ENCODE measurements around the gene LRPAP1. TPM values are rescaled to one million over a fixed set of nuclear protein-coding genes. Genes with fewer than 3 reads are reported as not detected.

Gene LRPAP1
- total and polyA plus RNA-seq, 8 donors: 31.5 to 92.0 (median 52.8) TPM

DNA sequence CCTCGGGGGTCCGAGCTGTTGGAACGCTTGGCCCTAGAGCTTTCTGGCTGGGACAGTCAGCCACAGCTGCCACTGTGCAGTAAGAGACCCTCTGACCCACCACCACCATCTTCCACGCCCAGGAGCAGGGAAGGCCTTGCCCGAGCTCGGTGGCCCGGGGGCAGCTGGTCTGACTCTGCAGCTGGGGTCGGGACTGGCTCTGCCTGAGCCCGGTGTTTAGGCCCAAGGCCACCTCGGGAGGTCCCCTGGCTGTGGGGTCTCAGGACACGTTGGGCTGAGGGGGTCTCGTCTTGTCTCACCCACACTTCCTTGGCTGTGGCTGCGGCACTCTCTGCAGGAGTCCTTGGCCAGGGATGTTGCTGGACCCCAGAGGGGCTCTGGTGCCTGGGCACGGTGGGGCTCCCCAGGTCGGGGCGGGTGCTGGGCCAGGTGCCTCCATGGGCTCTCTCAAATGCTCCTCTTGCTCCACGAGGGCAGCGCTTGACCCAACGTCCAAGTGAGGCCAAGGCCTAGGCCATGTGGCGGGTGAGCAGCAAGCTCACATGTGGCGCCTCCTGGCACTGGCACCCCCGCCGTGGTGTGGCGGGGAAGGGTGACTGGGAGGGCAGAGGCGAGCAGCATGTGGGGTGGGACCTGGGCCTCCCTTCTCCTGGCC lies 46.2 kb downstream of the LRPAP1 start:
- intact Hi-C loops (cut with DNase I; ENCODE audit: low total_unique reads): no loop called here
- no peaks in the 10 kb centered on the region for H3K9me3 ChIP-seq
- no peaks in the 10 kb centered on the region for H3K36me3 ChIP-seq
- H3K4me3 ChIP-seq: peak overlapping the region in 1 of 4 donors; percentile 37
- TF ChIP-seq POLR2AphosphoS5 (IDR thresholded peaks at IDR 0.05) (no peak), POLR2A (IDR thresholded peaks at IDR 0.05) (no peak), EP300 (IDR thresholded peaks at IDR 0.05) (no peak)
- TF ChIP-seq, protein P1, sequence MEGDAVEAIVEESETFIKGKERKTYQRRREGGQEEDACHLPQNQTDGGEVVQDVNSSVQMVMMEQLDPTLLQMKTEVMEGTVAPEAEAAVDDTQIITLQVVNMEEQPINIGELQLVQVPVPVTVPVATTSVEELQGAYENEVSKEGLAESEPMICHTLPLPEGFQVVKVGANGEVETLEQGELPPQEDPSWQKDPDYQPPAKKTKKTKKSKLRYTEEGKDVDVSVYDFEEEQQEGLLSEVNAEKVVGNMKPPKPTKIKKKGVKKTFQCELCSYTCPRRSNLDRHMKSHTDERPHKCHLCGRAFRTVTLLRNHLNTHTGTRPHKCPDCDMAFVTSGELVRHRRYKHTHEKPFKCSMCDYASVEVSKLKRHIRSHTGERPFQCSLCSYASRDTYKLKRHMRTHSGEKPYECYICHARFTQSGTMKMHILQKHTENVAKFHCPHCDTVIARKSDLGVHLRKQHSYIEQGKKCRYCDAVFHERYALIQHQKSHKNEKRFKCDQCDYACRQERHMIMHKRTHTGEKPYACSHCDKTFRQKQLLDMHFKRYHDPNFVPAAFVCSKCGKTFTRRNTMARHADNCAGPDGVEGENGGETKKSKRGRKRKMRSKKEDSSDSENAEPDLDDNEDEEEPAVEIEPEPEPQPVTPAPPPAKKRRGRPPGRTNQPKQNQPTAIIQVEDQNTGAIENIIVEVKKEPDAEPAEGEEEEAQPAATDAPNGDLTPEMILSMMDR (IDR thresholded peaks at IDR 0.05): no peak
- no peak for DNase-seq
- 75 to 83% (median 82%) methylated on average over 14 to 25 of the region's 25 CpGs for WGBS, 5 donors
- H3K4me1 ChIP-seq: peaks cover 39 to 49% (median 46%) of the 10 kb centered on the region in 4 donors
- H3K27me3 ChIP-seq: peaks cover 0 to 80% (median 21%) of the 10 kb centered on the region in 3 donors
- H3K27ac ChIP-seq: no peak overlapping the region

DNA sequence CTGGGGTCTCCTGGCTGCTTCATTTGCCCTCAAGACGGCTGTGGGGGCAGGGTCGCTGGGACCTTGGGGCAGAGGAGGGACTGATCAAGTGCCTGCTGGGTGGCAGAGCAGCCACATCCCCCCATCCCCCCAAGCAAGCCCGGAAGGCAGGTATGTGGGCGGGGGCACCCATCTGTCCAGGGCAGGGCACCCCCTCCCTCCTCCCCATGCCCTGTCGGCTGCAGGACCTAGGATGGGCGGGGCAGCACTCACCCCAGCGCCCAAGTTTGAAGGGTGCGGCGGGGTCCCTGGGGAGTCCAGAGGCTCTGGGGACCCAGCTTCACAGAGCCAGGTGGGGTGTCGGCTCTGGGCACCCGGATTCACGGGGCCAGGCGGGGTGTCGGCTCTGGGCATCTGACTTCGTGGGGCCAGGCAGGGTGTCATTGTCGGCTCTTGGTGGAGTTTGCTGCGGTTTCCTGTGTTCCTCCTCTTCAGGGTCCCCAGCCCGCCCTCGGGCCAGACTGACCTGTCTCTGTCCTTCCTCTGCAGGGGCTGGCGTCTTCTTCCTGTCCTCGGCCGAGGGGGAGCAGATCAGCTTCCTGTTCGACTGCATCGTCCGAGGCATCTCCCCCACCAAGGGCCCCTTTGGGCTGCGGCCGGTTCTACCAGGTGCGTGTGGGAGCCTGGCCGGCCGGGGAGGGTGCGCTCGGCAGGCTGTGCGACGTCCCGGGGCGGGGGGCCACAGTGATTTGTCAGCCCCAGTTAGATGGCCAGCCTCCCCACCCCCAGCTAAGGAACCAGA lies 47.0 kb downstream of the LRPAP1 start:
- Histone ChIP-seq H3K27me3 (peaks cover 0 to 84% (median 21%) of the 10 kb centered on the region in 3 donors), H3K27ac (peak overlapping the region in 4 of 5 donors; percentile 66 to 81 (median 76)), H3K9me3 (no peaks in the 10 kb centered on the region), H3K36me3 (no peaks in the 10 kb centered on the region), H3K4me3 (peak overlapping the region in 3 of 4 donors; percentile 11 to 37 (median 11)), H3K4me1 (peaks cover 39 to 57% (median 54%) of the 10 kb centered on the region in 4 donors)
- 7 to 34% (median 10%) methylated on average over 17 to 36 of the region's 36 CpGs for WGBS, 5 donors
- DNase-seq: peak in 1 of 2 donors; percentile 82
- intact Hi-C loops (cut with DNase I; ENCODE audit: low total_unique reads): no loop called here
- TF ChIP-seq, protein P1 (IDR thresholded peaks at IDR 0.05): no peak
- TF ChIP-seq POLR2A (IDR thresholded peaks at IDR 0.05) (no peak), EP300 (IDR thresholded peaks at IDR 0.05) (no peak), POLR2AphosphoS5 (IDR thresholded peaks at IDR 0.05) (no peak)

- intact Hi-C loops (cut with DNase I; ENCODE audit: low total_unique reads): no loop called here
- H3K4me1 ChIP-seq: peaks cover 39 to 59% (median 55%) of the 10 kb centered on the region in 4 donors
- peak; percentile 81 to 93 for DNase-seq
- TF ChIP-seq, protein P1 (IDR thresholded peaks at IDR 0.05): no peak
- TF ChIP-seq POLR2AphosphoS5 (IDR thresholded peaks at IDR 0.05): peak in 2 of 3 donors; percentile 27 to 56
- H3K27ac ChIP-seq: peak overlapping the region; percentile 50 to 81 (median 75)
- no peaks in the 10 kb centered on the region for H3K9me3 ChIP-seq
- H3K4me3 ChIP-seq: peak overlapping the region in 2 of 4 donors; percentile 11 to 37
- H3K36me3 ChIP-seq: no peaks in the 10 kb centered on the region
- H3K27me3 ChIP-seq: peaks cover 0 to 79% (median 21%) of the 10 kb centered on the region in 3 donors
- 20 to 46% (median 33%) methylated on average over 25 to 45 of the region's 45 CpGs; no CpG with 5 or more reads in 1 of the 5 donors for WGBS, 5 donors
Measured at GRCh38 chr4:3484057-3484973, 47.9 kb downstream of the LRPAP1 start.

All from stomach (tissue), 9 donors.